Renal cortex interstitium (tissue), 11 donors: Measurements from ENCODE around the gene HAUS8. TPM values are rescaled to one million over a fixed set of nuclear protein-coding genes. Genes with fewer than 3 reads are reported as not detected.
"Not testable (repeated sequence)": the region's sequence is repeated elsewhere in the genome, so short reads cannot be mapped to it uniquely, and the experiment has no call there.

Source experiments
- DNase-seq, 11 donors: peaks; one replicate each; pipeline ENCODE4 v3.0.0-alpha.2; 2013; ENCODE audit warnings: low read depth in 9 of 11, low spot score in 4 of 11; ENCODE audit errors: extremely low read depth in 1 of 11
- polyA plus RNA-seq, 3 donors: library from polyadenylated mRNA; unstranded; fragments of 120-200 nt; gene quantifications; one replicate each; pipeline ENCODE4 v1.2.1, GENCODE V29; 2013; ENCODE audit not compliant: insufficient read length in 3 of 3

HAUS8 gene
- polyA plus RNA-seq, 3 donors, result 10.8 to 16.6 (median 15.3) TPM

GRCh38 chr19:17052439-17052838, 22.8 kb downstream of the HAUS8 start:
- DNase-seq, result peak in 2 of 11 donors; percentile 33 to 57

DNA sequence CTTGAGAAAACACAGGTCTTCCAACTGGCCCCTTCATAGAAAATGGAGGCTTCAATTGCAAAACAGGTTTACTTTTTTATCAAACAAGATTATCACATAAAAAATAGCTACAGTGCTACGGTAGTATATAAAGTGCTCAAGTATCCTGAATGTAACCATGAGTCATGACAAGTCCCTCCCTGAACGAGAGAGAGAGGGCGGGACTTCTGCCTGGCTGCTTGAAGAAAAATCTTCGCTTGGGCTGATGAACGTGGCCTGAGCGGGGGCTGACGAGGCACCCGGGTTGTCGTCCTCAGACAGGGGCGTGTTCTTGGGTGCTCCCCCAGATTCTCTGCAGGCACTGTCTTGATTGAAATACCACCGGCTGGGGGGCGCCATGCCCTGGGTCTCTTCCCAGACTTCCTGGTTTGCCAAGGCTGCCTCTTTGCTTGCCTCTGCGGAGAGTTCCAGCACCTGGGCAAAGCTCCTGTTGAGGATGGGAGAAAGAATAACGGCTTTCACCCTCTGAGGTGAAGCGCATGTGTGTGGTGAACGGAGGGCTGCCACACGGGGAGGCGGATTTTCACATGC, 25.5 kb downstream of the HAUS8 start:
- no peak for DNase-seq

DNA sequence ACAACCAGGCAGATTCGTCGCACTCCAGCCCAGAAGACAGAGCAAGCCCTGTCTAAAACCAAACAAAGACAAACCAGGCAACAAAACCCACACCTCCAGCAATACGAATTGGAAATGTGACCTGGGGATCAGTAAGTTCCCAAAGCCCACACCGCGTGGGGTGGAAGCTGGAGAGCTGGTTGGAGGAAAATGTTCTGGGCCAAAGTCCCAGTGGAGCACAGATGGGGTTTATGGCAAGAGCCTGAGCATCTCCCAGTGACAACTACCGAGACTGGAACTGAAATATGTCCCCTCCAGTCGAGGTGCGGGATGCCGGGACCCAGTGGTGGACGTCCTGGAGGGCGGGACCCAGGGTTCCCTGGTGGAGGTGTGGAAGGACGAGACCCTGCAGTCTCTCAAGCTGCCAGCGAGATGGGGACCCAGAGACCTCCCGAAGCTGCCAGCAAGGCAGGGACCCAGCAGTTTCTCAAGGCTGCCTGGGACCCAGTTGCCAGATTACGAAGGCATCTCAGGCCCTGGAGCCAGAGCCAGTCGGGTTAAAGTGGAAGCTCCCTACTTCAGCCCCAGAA, 26.3 kb downstream of the HAUS8 start:
- DNase-seq, result no peak

DNA sequence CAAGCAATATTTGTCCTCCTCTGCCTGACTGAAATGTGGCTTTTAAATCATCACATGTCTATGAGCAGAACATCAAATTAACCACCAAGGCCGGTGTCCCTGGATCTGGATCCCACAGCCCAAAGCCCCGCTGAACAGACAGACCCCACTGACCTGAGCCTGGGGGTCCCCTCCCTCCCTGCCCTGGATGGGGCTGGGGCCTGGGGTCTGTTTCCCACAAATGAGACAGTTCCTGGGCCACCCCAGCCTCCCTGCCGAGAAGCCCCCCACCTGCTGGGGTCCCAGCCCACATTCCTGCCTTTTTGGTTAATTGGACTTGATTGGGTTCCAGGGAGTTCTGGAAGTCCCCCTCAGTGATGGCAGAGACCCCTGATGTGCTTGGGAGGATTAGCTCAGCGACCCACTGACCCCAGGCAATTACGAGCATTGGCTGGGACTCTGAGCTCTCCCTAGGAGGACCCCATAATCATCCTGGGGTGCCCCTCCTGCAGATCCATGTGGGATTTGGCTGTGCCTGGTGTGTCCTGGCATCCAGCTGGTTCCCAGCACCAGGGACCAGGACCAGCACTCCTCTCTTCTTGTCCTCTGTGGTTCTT, 29.2 kb downstream of the HAUS8 start:
- DNase-seq, result no peak

- DNase-seq, result no peak
Measured at GRCh38 chr19:17043744-17044143, 31.5 kb downstream of the HAUS8 start.

- peak in 1 of 11 donors; percentile 52 for DNase-seq
Measured at GRCh38 chr19:17041976-17042375, 33.3 kb downstream of the HAUS8 start.

- no peak for DNase-seq
Measured at GRCh38 chr19:17037966-17038500, 37.2 kb downstream of the HAUS8 start.

DNA sequence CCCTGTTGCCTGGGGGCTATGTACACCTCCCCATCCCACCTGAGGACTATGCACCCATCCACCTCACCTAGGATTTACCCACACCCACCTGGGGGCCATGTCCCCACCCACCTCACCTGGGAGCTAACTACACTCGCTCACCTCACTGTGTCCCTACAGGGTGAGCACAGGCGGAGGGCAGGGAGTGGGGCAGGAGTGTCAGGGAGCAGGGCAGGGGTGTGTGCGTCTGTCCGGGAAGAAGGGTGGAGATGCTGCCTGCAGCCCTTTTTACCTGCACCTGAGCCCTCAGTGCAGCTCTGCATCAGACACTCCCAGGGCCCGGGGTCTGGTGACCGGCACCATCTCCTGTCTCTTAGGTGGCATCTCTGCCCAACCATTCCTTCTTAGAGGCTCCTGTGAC, 38.1 kb downstream of the HAUS8 start:
- DNase-seq, result no peak

DNA sequence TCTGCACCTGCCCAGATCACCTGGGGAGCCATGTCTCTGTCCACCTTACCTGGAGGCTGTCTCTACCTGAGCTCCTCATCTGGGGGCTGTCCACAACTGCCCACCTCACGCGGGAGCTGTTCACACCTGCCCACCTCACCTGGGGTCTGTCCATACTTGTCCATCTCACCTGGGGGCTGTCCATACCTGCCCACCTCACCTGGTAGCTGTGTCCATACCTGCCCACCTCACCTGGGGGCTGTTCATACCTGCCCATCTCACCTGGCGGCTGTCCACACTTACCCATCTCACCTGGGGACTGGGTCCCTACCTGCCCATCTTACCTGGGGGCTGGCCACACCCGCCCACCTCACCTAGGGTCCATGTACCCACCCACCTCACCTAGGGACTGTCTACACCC, 38.6 kb downstream of the HAUS8 start:
- DNase-seq, result no peak

- DNase-seq, result no peak
Measured at GRCh38 chr19:17035842-17036424, 39.3 kb downstream of the HAUS8 start.

GRCh38 chr19:17031741-17032140, 43.5 kb downstream of the HAUS8 start:
- no peak for DNase-seq

DNA sequence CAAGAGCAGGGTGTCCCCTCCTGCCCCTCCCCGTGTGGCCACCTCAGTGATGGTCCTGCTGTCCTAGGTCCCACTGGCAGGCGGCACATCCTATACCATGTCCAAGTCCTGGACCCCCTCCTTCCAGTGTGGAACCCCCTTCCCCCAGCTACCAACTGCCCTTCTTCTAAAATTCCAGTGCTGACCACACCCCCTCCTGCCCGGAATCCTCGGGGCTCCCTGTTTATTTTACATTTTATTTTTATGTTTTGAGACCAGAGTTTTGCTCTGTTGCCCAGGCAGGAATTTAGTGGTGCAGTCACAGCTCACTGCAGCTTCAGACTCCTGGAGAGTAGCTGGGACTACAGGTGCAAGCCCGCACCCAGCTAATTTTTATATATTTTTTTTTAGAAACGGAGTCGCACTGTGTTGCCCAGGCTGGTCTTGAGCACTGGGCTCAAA, 47.7 kb downstream of the HAUS8 start:
- peak in 2 of 11 donors; percentile 34 to 43 for DNase-seq

DNA sequence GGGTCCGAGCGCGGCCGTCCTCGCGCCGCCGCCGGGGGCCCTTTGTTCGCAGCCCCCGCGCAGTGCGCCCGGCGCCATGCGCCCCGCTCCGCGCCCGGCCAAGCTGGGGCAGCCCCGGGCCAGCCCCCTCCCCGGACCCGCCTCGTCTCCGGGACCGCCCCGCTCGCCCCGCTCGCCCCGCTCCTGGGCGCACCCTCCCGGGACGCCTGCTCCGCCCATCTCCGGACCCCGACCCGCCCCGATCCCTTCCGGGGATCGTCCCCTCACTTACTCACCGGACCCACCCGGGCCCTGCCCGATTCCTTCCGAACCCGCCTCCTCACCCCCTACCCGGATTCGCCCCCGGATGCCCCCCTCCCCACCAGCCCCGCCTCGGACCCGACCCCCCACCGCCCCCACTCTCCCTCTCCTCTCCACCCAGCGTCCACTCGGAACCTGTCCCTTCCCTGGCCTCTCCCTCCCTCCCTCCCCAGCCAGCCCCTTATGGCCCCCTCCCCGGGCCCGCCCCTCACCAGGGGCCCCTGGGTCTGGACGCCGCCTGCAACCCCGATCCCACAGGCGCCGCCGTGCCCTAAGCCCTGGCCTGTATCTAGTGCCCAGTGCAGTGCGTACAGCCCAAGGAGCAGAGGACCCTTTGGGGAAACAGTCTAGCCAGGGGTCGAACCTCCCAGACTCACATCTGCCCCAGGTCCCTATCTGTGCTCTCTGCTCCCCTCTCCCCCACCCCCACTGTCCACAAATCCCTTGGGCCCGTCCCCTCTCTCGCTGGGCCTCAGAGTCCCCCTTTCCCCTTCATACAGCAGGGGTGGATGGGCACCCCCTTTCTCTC, 48.3 kb downstream of the HAUS8 start, which contains the start of gene CPAMD8:
CPAMD8 (minus strand) TSS at position 105 of the 829 bp plus-strand sequence. CDS start 168 bp downstream, outside the sequence.
- DNase-seq, result peak in 1 of 11 donors; percentile 18

- peak in 3 of 11 donors; percentile 28 to 45 (median 28) for DNase-seq
Measured at GRCh38 chr19:17025991-17026658, 49.1 kb downstream of the HAUS8 start.

DNA sequence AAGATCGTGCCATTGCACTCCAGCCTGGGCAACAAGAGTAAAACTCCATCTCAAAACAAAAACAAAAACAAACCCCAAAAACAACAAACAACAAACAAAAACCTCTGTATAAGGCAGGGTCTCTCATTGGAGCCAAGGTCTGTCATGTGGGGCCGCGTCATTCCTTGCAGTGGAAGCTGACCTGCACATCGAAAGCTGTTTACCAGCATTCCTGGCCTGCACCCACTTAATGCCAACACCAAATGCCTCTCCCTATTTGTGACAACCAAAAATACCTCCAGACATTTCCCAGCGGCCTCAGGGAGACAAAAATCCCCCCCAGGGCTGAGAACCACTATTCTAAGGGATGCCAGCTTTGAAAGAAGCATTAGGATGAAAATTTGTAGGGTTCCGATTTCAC, 49.9 kb downstream of the HAUS8 start:
- no peak for DNase-seq

DNA sequence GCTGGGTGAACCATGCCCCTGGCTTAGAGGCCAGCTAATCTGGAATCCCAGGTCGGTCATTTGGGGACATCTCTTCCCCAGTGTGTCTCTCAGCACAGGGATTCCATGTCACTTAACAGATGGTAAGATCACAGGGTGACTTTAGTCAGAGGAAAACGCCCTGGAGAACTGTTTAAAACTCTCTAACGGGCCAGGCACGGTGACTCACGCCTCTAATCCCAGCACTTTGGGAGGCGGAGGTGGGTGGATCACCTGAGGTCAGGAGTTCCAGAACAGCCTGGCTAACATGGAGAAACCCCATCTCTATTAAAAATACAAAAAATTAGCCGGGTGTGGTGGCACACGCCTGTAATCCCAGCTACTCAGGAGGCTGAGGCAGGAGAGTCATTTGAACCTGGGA, 50.3 kb downstream of the HAUS8 start:
- DNase-seq, result not testable (repeated sequence)

GRCh38 chr19:17023805-17024204, 51.4 kb downstream of the HAUS8 start:
- DNase-seq, result no peak

DNA sequence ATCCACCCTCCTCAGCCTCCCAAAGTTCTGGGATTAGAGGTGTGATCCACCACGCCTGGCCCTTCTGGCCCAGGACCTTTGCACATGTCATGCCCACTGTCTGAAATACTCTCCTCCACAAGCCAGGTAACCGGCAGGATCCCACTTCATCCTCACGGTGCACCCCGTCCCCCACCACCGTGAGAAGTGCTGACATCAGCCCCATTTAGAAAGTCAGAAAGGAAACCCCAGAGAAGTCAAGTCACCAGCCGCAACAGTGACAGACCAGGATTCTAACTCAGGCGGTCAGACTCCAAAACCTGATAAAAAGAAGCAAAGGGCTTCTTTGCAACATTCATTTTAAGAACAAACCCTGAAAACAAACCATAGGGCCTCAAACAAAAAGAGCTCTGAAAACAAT, 52.5 kb downstream of the HAUS8 start:
- no peak for DNase-seq
